HG03575 (cell line): ENCODE results near the gene MTFR1L.

Source experiments
- ATAC-seq: cut with Tn5 transposase; IDR thresholded peaks from one replicate; pipeline ENCODE4 v1.9.1; 2021; ENCODE audit not compliant: unreplicated experiment, insufficient number of reproducible peaks, low FRiP score; ENCODE audit errors: extremely low read depth

Gene MTFR1L

DNA sequence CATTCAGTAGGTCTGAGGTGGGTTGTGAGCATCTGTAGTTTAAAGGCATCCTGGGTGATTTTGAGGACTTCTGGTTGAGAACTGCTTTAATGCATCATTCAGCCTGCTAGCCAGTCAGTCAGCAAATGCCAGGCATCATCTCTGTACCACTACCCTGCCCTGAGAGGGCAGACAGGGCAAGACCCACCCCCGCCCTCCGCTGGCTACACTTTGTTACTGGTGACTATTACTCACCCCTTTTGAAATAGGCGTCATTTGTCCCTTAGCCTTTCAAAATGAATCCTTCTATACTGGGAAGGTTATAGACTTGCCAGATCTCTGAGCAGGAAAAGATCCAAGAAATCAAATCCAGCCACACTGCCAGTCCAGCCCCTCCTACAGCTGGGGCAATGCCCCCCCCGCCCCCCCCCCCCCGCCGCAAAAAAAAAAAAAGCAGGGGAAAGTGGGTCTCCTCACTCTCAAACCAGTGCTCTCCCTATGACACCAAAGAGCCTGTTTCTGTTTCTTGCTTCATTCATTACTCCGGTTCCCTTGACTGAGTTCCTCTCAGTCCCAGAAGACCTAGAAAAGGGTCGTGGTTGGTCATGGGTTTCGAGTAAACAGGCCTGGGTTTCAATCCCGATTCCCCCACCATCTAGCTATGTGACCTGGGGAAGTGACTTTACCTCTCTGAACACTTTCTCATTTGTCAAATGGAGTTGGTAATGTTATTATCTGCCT is 15.3 kb upstream of the MTFR1L start:
- ATAC-seq: no peak

DNA sequence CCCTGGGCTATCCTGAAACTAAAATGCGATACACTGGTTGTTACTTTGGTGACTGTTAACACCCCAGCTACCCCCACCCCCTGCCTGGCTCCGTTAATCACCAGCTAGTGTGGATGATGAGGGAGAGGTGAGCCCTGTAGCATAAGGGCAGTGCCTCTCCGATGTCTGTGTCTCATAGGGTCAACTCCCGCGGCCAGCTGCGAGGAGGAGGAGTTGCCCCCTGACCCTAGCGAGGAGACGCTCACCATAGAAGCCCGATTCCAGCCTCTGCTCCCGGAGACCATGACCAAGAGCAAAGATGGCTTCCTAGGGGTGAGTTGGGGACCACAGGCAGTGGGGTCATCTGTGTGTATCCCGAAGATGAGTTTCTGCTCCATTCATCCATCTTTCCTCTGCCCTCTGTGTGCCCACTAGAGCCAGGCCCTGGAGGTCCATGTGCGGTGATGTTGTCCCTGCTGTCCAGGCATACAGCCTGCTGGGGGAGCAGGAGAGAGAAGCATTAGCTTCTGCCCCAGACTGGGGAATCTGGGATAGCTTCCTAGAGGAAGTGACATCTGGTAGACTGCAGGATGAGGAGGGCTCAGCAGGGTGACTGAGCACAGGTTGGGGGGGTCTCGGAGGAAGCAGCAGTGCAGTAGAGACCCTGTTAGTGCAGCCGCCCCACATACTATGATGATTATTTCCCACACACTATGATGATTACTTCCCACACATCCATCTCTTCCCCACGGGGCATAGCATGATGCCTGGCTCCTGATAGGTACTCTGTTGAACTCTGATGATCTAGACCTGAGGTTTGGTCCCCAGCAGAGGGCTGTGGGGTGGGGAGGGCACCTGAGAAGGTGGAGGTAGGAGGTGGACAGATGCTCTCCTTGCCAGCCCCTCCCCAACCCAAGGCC is 14.5 kb upstream of the MTFR1L start:
- ATAC-seq: no peak

DNA sequence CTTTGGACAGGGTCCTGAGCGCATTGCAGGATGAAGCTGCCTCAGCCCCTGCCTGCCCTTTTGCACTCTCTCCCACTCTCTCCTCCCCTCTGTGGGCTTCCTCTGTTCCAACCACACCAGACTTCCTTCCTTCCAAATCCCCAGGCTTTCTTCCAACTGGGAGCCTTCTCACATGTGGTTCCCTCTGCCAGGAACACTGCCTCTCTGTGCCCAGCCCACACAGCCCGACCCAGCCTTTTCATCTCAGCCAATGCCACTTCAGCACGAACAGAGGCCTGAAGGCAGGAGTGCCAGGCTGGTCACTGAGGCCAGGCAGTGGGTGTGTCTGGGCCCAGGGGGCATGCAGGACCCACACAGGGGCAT is 13.9 kb upstream of the MTFR1L start:
- no peak for ATAC-seq

DNA sequence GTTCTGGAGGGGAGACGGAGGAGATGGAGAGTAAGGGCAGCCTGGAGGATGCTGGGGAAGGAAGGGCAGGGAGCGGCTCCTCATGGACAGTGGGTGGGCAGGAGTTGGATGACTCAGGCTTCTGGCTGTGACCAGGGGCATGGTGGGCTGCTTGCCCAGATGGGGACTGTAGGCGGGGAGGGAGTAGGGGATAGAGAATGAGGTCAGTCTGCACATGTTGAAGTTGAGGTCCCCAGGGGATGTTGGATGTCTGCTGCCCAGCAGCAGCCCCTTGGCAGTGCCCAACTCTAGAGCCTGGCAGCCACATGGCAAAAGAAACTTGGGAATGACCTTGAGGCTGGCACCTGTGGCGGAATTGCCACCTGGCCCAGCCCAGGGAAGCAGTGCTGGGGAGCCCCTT is 13.3 kb upstream of the MTFR1L start:
- no peak for ATAC-seq

DNA sequence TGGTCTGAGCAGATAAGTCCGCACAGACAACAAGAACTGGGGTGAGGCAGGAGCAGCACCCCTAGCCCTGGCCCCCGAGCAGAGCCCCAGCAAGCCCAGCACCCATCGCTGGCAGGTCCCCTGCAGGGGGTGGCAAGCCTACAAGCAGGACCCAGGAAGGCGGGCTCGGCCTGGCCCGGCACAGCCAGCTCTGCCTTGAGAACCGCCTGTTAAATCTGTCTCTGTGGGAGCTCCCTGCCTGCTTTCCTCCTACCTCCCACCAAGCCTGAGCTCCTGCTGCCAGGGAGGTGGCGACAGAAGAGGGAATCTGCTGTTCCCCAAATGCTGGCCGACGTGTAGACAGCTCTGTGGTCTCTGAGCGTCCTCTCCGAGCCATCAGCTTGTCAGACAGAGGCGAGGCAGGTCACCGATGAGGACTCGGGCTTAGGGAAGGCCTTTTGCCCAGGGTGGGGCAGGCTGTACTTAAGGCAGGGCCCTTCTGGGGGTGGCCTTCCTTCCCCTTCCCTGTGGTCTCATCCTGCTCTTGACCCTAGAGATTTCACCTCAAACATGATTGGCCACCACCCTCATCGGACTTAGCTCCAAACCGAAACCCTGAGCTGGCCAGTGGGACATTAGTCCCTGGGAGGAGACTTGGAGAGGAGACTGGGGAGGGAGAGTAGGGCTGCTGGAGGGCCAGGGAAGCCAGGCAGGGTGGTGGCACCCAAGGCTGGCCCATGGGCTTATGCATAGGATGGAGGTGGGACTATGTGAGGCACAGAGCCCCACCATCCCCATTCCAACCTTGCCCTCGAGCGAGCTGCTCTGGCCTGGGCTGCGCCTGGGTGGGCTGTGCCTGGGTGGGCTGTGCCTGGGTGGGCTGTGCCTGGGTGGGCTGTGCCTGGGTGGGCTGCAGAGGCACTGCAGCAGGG is 12.0 kb upstream of the MTFR1L start:
- ATAC-seq: no peak

DNA sequence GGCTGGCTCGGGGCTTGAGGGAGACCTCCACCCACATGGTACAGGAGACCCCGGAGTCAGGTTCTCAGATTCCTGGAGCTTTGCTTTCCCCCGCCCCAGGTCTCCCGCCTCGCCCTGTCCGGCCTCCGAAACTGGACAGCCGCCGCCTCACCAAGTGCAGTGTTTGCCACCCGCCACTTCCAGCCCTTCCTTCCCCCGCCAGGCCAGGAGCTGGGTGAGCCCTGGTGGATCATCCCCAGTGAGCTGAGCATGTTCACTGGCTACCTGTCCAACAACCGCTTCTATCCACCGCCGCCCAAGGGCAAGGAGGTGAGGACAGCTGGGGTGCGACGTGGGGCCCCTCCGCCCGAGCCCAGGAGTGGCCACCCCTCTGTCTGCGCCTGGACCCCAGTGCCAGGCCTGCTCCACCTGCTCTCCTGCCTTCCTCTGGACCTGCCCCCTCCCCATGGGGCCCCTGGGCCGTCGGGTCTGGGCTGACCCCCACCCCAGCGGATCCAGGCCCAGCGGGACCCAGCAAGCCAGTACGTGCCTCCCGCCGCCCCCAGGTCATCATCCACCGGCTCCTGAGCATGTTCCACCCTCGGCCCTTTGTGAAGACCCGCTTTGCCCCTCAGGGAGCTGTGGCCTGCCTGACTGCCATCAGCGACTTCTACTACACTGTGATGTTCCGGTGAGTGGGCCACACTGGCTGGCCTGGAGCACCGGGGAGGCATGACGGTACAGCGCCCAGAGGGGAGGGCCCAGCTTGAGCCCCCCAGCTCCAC is 11.1 kb upstream of the MTFR1L start:
- ATAC-seq: no peak

DNA sequence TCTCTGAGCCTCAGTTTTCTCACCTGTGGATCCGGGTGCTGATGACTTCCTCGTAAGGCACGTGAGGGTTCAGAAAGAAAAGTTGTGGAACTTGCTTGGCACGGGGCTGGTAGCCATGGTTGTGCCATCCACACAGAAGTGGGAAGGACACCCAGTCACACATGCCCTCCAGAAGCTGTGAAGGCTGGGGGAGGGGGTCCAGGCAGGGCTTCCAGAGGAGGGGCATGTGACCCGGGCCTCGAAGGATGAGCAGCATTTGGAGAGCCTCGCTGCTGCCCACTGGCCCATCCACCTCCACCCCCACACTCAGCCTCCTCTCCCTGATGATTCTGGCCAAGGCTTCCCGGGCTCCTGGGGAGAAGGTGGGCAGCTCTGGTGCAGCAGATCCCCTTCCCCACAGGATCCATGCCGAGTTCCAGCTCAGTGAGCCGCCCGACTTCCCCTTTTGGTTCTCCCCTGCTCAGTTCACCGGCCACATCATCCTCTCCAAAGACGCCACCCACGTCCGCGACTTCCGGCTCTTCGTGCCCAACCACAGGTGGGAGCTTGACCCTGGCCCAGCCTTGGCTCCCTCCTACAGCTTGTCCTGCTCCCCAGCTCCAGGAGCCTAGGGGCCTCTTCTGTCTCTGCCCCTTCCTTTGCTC is 10.3 kb upstream of the MTFR1L start:
- ATAC-seq: no peak

DNA sequence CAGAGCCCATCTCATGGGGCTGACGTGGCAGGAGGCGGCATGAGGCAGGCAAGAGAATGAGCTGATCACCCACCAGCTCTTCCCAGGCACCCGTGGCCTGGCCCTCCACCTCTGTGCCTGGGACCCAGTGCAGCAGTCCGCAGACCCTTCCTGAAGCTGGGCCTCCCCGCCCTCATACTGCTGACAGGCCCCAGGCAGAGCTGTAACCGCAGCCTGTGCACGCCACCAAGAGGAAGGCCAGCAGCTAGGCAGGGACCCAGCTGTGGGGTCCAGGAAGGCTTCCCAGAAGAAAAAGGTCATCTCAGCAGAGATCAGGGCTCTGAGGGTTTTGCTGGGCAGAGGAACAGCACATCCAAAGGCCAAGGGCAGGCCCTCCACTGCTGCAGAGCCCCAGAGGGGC is 9.8 kb upstream of the MTFR1L start:
- no peak for ATAC-seq

DNA sequence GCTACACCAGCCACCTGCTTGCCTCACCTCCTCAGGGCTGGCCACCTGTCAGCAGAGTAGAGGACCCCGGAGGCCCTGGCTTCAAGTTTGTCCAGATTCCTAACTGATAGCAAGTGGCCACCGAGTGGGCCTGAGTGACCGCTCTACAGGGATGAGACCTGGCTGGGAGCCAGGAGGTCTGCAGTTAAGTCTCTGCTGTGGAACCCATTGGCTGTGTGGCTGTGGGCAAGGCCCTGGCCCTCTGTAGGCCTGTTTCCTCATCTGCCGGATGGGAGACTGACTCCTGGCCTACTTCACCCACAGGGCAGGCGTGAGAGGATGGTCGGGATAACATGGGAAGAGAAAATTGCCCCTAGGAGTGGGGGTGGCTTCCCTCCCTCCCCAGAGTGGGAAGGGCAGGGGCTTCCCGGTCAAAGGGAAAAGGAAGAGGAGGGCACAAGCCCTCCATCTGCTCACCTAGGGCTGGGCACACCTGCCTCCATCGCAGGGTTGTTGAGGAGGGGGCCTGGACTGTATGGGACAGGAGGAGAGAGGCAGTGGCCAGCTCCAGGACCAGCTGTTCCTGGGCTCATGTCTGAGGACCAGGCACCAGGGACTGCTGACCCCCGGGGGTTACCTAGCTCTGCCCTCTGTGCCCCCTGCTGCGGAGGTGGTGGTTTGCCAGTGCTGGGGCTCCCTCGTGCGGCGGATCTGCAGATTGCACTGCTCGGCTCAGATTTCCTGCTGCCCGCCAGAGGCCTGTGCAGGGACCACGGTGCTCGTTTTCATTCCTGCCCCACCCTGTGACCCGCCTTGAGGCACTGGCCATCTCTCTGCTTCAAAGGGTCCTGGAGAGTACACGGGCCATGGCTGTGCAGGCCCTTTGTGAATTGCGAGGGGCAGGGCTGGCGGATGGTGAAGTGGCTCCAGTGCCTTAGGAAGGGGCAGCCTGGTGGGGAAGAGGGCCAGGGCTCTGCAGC is 9.1 kb upstream of the MTFR1L start:
- ATAC-seq: no peak

DNA sequence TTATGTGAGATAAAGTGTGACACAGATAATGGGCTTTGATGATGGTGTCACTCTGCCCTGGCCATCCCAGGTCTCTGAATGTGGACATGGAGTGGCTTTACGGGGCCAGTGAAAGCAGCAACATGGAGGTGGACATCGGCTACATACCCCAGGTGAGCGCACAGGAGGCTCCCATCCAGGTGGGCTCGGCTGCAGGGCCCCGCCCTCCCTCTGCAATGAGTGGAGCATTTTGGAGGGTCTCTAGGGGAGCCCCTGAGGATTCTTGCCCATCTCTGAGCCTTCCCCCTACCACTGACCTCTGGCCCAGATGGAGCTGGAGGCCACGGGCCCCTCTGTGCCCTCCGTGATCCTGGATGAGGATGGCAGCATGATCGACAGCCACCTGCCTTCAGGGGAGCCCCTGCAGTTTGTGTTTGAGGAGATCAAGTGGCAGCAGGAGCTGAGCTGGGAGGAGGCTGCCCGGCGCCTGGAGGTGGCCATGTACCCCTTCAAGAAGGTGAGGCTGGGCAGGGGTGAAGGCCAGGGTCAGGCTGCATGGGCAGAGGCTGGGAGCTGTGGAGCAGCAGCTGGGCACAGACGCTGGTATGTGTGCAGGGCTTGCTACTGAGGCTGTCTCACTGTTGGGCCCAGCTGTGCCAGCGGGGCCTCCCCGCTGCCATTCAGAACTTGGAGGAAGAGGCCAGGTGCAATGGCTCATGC is 8.2 kb upstream of the MTFR1L start:
- ATAC-seq: no peak

DNA sequence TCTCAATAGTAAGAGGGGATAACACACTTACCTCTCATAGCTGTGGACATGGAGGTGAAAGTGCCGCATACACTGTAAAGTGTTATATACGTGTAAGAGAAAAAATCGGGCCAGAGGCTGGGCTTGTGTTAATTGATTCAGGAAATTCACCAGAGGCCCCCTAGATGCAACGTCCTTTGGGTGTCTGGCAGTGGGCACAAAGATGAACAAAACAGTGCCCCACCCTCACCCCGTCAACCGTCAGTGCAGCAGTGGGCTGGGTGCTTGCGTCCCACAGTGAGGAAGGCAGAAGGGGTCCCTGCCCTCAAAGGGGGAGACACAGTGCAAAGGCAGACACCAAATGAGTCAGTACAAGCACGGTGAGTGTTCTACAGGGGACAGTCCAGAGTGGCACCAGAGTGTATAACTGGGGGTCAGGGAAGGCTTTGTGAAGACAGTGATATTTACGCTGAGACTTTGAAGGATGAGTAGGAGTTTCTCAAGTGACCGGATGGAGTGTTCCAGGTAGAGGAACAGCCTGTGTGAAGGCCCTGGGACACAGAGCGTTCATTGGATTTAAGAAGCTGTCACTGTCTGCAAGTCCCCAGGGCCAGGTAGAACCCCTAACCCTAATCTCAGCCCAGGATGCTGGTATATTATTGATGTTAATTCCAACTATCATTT is 6.6 kb upstream of the MTFR1L start:
- no peak for ATAC-seq

DNA sequence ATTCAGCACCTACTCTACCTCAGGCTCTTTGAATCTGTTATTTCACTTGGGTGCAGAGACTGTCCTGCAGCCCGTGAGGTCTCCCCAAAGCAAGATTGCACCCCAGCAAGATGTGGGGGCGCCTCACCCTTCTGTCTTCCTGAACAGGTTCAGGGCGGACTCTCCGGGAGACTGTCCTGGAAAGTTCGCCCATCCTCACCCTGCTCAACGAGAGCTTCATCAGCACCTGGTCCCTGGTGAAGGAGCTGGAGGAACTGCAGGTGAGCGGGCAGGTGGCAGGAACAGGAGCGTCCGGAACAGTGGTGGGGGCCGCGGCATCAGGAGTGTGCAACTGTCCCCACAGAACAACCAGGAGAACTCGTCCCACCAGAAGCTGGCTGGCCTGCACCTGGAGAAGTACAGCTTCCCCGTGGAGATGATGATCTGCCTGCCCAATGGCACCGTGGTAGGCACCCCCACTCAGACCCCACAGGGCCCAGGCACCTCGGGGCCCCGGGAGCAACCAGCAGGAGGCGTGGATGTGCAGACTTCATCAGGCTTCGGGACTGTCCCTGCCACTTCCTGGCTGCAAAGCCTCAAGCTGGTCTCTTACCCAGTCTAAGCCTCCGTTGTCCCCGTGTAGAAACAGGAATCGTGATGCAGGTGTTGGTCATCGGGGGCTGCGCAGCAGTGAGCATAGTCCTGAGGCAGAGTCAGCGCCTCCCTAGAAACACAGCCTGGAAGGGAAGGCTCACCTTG is 5.9 kb upstream of the MTFR1L start:
- ATAC-seq: no peak

DNA sequence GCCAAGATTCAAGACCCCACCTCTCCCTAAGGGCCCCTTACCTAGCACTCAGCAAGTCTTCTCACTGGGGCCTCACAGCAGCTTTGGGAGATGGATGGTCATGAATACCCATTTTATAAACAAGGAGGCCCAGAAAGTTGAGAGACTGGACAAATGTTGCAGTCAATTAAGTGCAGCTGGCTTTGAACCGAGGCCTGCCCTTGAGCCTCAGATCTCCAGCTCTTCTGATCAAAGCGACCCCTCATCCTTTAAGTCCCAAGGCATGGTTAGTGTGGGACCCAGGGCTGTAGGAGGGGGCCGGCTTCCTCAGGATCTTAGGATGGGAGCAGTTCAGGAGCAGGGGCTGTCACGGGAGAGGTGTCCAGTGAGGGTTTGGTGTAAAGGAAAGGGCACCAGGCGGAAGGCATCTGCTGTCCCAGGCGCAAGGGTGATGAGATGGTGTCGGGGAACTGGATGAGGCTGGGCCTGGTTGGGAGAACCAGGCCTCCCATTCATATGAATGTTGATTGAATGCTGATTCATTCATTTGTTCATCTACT is 5.1 kb upstream of the MTFR1L start:
- no peak for ATAC-seq

DNA sequence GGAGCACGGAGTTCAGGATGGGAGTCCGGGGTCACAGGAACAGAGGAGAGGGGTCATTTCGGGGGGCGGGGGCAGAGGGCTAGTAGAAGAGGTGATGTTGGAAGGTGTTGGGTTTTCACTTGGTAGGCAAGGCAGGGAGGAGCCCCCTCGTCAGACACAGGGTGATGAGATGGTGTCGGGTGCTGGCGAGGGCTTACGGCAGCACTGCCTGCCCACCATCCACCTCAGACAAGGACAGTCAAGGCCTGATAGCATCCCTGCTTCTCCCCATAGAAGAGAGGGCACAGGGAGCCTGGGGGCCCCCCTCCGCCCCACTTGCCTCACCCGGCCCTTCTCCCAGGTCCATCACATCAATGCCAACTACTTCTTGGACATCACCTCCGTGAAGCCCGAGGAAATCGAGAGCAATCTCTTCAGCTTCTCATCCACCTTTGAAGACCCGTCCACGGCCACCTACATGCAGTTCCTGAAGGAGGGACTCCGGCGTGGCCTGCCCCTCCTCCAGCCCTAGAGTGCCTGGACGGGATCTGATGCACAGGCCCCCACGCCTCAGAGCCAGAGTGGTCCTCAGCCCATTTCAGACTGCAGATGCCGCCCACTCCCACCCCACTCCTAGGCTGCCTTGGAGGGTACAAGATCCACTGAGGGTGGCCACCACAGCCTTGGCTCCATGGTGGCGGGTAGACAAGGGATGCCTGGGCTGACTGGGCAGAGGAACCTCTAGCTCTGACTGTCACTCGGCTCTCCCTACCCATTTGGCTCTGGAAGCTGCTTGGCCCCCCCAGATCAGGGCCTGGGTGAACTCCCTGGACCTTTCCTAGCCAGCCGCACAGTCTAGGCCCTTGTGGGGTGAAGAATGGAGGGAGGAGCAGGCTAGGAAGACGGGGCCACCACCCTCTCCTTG is 4.3 kb upstream of the MTFR1L start:
- ATAC-seq: no peak
